GM18873 (cell line): ENCODE data around the gene MAST4.
A peak's percentile ranks its signal among the peaks of the same experiment; 100 is the strongest.

Experiments
- ATAC-seq: cut with Tn5 transposase; IDR thresholded peaks from one replicate; pipeline ENCODE4 v1.9.1; 2021; ENCODE audit warnings: mild to moderate bottlenecking, moderate library complexity, moderate number of reproducible peaks; ENCODE audit not compliant: unreplicated experiment, low FRiP score

MAST4 gene

DNA sequence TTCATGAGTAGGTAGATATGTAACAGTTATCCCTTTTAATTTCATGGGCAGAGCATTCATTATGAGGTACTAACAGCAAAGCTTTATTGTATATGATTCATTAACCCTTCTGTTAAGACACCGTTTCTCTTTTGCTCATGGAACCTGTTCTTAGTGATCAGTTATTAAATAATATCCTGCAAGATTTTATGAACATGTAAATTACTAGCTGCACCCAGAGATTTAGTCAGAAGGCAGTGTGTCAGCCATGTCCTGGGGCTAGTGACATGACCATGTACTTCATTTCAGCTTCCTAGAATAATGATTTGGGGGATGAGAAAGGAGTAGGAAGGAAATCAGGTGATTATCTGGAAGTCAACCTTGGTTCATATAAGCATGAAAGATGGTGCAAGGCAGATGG, 7.0 kb downstream of the MAST4 start:
- no peak for ATAC-seq

DNA sequence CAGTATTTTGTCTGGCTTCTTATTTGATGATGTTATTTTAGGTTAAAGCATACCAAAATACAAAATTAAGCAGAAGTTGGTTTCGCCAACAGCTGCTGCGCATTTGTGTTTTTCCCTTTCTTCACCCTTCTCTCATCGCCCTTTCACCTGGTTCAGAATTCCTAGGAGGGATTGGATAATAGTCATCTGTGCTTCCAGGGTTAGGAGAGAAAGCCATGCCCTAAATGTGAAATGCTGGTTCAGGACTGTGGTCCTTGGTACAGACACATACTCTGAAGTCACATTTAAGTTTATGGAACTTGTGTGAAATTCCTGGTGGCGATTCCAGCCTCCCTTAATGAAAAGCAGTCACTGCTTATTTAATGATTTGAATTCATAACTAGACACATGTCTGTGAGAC, 7.7 kb downstream of the MAST4 start:
- ATAC-seq = no peak

DNA sequence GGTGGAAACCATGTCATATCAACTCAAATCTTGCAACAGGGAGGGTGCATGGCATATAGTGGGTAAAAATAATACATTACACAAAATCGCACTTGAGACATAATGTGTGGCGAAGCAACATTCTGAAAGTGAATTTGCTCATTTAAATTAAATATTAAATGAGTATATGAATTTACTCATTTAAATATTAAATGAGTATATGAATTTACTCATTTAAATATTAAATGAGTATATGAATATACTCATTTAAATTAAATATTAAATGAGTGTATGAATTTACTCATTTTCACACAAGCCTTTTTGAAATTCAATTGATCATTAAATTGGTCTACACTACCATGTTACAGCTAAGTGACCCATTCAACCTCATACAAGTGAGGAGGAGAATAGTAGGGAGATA, 10.5 kb downstream of the MAST4 start:
- ATAC-seq = no peak

DNA sequence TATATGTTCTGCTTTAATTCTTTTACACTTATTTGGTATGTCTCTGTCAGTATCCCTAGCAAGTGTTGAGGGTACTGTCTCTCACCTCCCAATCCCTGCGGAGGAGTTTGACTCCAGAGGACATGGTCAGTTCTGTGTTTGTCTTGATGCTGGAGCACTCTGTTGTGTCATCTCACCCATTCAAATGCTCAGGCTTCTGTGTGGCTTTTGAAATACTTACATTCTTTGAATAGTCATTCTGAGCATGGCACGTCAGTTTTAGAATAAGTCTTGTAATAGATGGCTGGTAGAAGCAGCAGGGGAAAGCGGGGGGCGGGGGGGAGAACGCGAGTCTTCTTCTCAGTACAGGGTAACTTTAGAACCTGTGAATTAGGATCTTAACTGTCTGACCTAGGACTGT, 12.3 kb downstream of the MAST4 start:
- no peak for ATAC-seq

DNA sequence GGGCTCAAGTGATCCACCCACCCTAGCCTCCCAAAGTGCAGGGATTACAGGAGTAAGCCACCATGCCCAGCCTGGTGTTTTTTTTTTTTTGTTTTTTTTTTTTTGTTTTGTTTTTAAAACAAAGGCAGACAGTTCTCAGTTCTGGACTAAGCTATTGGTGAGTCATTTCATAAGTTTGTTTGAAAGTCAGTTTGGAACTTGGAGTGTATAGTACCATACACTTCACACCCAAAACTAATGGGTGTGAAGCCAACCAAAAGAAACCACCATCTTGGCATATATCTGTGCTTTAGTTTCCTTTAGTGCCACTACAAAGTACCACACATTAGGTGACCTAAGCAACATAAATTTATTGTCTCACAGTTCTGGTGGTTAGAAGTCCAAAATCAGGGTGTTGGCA, 13.4 kb downstream of the MAST4 start:
- ATAC-seq = no peak

DNA sequence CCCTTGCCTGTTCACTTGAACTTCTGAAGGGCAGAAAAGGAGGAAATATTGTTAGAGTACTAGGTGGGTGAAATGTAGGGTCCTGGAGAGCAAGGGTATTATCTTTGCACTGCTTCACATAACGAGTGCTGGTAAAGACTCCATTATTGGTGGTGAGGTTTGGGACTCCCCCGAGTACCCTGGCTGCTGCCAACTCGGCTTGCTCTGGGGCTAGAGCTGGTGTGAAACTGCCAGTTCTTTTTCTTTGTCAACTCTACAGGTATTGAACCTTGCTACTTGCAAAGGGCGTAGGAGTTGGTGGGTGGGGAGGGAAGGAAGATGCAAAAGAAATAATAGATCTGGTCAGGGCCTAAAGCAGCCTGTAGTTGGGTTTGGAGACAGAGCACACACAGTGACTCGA, 16.0 kb downstream of the MAST4 start:
- no peak for ATAC-seq

DNA sequence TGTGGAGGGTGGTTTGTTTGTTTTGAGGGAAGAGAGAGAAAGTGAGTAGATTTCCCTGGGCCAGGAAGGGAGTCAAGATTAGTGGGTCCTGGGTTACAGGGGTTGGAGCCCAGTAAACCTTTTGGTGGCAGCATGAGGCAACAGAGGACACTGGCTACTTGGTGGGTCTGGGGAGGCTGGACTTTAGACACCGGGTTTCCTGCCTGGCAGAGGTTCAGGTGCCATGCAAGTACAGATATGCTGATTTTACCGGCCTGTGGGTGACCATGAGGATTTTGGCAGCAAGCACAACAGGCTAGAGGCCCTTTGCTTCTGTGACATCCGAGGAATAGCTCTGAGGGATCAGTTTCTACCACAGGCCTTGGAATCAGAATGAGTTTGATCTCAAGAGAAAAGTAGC, 18.9 kb downstream of the MAST4 start:
- no peak for ATAC-seq

DNA sequence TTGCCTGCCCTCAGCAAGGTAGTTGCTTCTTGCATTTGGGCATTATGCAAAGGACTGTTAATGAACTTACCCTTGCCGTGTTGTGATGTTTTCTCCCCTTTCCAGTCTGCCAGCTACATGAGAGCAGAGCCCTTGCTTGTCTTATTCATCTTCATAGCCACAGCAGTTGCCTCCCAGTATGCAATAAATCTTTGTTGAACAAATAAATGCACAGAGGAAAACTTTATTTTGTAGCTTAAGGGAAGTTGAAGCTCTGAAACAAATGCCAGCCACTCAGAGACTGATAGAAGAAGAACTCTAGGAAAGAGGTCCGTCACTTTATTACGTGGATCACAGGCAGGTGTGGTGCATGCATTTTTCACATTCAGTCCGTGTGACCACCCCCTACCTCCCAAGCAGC, 19.7 kb downstream of the MAST4 start:
- ATAC-seq = no peak

DNA sequence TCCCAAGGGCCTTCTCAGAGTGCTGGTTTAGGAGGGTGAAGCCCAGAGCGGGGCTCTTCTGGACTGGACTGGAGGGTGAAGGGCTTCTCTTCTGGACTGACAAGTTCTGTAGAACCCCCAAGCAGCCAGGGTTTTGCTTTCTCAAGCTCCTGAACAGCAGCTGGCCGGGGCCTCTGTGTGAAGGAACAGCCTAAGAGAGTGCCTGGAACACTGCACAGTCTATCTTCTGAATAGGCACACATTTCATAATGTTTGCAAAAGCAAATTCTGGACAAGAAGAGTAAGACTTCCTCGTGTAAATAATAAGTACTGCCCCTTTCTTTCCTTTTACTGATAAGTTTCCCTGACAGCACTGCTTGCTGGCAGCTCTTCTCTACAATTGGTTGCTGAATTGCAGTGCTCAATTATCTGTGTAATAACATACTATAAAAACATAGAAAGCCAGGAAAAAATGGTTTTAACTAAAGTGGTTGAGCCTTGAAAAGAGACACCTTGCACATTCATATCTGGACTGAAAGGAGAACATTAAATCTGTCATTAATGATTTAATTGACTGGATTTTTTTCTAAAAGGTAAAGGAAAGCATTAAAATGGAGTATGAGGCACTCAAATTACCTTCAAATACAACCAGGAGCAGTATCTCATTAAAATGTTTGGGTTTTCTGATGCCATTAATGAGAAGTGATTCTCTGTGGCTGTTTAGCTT, 20.5 kb downstream of the MAST4 start:
- ATAC-seq = no peak

DNA sequence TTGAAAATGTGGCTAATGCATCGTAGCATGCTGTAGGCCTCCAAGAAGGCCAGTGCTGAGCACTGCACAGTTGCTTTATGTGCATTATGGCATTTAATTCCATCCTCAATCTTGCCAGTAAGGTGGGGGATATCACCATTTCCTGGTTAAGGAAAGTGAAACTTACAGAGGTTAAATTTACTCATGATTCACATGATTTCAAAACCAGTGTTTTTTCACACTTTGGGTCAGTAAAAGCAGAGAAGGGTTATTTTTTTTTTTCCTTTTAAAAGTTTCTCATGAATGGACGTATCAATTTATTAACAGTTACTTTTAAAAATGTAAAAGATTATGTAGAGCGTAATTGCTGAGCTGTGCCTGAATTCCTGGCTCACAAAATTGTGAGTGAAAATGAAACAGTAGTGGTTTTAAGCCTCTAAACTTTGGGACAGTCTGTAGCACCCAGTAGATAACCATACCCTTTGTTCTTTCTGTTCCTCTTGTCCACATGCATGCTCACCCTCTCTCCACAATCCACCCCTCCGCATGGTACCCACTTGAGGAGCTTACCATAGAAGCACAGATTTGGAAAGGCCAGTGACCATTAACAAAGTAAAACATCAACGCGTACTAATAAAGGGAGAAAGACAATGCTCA, 21.2 kb downstream of the MAST4 start:
- peak; percentile 49 for ATAC-seq

DNA sequence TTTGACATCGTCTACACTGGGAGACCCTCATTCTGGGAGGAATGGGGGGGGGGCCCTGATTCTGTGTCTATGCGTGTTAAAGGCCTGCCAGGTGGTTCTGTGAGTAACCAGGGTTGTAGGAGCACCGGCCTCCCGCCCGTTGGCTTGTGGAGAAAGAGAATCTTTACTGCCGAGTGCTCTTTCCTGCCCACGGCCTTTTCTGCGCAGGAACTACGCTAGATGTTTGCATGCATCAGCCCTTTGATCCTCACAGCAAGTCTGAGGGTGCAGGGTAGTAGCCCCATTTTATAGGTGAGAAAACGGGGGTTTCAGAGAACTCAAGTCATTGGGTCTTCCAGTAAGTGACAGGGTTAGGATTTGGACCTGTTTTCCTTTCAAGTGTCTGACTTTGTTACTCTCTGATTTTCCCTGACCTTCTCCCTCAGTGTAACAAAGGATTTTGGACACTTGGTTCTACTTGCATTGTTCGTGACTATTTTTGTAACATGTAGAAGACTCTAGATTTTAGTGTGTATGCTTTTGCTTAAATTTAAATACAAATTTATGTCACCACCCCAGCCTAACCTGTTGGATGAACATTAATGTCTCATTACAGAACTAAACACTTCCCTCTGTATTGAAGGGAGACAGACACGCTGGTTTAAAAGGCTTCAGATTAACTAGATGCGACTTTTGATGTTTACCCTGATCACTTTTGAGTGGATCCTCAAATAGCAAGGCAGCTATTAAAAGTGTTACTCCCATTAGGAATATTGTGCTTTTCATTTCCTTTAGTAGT, 22.0 kb downstream of the MAST4 start:
- no peak for ATAC-seq

DNA sequence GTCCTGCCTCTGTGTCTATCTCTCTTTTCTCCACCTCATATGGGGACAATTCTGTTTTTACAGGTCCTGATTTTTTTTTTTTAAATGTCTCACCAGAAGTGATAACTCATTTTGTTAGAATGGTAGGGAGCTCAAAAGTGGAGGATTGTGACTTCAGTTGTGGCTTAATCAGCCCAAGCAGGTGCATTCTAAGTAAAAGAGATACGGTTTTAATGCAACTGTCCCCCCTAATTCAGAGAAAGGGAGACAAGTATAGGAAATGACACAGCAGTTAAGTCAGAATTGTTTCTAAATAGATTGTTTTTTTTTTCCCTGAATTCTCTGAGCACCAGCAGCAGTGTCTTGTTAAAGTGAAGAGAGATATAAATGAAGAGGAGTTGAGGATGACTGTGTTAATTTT, 24.5 kb downstream of the MAST4 start:
- no peak for ATAC-seq

DNA sequence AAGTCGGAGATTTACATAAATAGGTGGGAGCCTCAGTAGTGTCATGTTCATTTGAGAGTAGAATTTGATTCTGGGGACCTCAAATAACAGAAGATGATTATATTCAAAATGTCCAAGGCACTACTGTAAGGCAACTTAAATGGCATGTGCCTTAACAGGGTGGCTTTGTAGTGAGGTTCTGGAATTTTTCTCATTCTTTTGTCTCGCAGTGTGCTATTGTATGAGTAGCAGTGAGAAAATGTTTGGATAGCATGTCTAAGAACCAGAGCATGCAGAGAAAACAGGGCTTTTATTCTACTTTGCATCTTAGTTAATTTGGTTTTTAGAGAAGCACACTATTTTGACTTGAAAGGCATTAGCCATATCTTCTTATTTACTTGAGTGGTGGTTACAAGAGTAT, 25.0 kb downstream of the MAST4 start:
- ATAC-seq = no peak

DNA sequence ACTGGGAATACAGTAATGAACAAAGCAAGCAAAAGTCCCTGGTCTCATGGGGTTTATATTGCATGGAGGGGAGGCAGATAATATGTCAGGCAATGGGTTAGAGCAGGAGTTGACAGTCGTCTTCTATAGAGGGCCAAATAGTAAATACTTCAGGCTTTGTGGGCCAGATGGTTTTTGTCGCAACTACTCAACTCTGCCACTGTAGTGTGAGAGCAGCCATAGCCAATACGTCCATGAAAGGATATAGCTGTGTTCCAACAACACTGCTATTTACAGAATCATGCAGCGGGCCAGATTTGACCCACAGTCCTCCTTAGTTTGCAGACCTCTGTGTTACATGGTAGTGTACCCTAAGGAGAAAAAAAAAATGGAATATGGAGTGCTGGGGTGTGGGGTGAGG, 25.5 kb downstream of the MAST4 start:
- no peak for ATAC-seq

DNA sequence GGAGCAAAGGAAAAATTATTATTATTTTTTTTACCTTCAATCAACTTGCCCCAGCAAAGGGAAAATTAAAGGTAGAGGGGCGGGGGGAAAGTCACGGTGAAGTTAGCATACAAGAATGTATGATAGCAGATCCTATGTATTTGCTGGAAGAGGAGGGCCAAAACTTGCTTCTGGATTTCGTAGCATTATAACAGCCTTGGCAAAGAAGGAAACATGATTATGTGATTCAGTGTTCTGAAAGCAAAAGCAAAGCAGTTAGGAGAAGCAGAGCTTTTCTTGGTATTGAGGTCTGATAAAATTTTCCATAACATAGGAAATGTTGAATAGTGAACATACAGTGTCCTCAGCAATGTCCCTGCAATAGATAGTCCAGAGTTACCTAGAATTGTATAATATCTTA, 32.4 kb downstream of the MAST4 start:
- no peak for ATAC-seq

DNA sequence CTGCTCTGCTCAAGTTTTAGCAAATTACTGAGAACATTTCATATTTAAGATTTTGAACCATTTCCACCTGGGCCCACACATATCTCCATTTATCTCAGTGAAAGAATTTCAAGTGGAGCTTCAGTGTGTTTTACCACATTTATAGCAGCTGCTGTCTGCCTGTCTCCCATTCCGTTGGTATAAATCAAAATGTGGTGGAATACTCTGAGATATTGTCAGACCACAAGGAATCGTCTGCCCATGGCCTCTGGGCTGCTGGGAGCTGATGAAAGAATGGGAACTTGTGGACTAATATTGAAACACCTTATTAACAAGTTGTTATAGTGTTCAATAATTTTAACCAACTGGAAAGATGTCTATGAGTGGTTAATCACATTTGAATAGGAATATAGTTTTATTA, 33.3 kb downstream of the MAST4 start:
- ATAC-seq = no peak

DNA sequence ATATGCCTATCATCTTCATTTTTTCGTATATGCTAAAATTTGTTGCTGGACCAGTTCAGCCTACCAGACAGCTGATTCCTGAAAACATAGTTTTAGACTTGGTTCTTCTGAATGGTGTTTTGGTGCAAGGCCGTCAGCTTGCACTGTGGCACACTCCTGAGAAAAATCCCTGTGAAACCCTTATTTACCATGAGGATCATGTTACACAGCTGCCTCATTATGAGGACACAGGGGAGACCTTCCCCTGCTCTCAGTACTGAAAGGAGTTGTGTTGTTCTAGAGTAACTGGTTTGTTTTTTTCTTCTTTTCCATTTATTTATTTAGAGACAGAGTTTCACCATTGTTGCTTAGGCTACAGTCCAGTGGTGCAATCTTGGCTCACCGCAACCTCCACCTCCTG, 37.6 kb downstream of the MAST4 start:
- ATAC-seq = no peak

DNA sequence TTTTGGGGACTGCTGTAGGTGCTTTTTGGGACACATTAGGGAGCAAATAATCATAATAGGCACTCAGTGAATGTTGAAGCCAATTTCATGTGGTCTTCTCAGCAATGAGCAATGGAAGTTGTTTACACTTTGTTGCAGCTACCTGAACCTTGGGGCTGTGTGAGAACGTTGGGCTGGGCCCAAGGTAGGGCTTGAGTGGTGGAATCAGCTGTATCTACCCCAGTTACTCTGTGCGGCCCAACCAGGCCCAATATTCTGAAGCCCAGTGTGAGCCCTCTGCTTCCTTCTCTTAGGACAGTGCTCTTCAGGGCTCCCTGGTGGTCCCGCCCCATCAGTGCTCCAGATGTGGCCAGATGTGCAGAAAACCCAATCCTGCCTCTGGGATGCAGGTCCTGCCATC, 38.4 kb downstream of the MAST4 start:
- ATAC-seq = no peak

DNA sequence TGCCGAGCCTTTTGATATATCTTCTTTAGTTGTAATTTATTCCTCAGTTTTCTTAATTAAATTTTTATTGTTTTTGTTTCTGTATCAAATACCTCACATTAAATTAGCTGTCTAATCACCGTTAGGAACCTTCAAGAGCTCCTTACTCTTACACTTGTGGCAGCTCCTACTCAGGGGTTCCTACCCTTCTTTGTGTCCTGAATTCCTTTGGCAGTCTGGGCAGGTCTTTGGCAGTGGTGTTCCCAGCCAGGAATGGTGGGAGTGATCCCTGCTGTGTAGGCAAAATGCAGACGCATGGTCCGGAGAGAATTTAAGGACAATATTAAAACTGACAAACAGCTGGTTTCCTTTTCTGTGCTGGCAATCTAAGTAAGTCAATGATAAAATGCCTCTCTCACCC, 41.8 kb downstream of the MAST4 start:
- no peak for ATAC-seq

DNA sequence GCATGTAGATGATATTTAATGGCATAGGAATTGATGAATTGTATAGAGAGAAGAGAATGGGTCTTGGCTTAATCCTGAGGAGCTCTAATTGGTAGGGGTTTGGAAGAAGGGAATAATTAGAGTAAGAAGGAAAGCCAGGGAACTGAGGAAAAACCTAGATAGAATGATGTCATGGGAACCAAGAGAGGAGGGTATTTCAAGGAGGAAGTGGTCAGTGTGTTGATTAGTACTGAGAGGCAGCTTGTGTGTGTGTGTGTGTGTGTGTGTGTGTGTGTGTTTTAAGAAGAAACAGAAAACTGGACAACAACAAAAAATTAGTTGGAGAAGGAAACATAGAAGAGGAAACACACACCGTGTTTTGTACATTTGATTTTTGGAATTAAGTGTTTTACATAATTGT, 42.8 kb downstream of the MAST4 start:
- ATAC-seq = no peak

DNA sequence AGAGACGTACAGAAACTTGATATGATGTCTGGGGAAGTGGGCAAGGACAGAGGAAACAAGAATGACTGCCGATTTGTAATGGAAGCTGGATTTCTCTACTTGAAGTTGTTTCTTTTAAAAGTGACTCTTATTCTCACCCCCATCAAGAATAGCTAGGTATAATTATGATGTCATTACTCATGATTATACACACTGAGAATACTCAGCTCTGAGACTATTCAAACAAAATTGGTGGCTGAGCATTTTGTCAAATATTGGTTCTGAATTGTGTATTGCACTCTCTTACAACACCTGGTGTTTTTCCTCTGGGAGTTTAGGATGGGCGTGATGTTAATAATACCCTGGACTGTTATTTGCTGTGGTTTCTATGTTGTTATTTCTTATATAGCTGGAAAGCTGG, 46.3 kb downstream of the MAST4 start:
- ATAC-seq = no peak

DNA sequence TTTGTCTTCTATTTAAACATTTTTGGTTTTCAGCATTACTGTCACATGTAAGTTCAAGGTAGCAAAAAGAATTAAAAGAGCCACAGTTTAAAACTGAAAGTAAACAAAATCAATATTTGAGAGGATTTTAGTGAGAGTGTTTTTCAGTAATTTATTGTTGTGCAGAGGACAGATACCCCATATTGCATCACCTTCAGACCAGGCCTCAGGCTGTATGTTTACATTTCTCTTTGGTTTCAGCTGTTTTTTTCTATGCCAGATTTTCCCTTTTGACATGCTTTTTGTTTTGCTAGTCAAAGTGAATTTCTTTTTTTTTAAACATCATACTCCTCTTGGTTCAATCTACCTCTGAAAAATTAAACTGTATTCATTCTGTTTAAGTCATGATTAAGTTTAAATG, 47.2 kb downstream of the MAST4 start:
- ATAC-seq = no peak
